22Rv1 (cell line): ENCODE results near the gene NCK2.

ENCODE experiments used
- ZFX ChIP-seq: fragments of 450-650 bp; IDR thresholded peaks from 2 replicates; pipeline ENCODE4 v1.6.1; 2017; ENCODE audit warnings: antibody characterized with exemption, borderline replicate concordance
- TF ChIP-seq, protein P1 (sequence below): fragments of 450-650 bp; IDR thresholded peaks from 2 replicates; pipeline ENCODE4 v1.5.1; 2017; ENCODE audit warnings: mild to moderate bottlenecking

DNA sequence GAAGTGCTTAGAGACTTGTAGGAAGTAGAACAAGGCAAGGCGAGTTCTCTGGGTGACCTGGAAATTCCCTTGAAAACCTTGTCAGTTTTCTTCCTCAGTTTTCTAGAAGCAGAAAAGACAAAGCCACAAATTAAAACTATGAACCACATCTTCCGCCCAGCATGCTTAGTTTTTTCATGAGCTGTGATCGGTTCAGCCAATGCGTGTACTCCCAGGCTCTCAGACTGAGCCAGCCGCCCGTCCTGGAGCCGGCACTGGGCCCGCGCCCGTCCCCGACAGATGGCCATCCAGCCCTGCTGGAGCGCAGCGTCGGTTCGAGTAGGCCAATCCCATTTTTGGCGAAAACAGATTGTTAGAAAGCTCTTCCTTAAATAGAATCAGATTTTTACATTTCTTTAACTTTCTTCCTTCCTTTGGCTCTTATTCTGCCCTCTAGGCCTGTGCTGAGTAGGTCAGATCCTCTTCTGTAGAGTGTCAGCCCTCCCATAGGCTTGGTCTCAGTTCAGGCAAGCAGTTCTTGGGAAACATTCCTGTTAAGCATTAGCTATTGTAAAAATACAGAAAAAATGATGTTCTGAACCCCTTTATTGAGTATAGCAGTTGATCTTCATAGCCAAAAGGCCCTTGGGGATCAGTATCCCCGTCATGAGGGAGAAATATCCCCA lies 112.5 kb downstream of the NCK2 start:
- TF ChIP-seq, protein P1, sequence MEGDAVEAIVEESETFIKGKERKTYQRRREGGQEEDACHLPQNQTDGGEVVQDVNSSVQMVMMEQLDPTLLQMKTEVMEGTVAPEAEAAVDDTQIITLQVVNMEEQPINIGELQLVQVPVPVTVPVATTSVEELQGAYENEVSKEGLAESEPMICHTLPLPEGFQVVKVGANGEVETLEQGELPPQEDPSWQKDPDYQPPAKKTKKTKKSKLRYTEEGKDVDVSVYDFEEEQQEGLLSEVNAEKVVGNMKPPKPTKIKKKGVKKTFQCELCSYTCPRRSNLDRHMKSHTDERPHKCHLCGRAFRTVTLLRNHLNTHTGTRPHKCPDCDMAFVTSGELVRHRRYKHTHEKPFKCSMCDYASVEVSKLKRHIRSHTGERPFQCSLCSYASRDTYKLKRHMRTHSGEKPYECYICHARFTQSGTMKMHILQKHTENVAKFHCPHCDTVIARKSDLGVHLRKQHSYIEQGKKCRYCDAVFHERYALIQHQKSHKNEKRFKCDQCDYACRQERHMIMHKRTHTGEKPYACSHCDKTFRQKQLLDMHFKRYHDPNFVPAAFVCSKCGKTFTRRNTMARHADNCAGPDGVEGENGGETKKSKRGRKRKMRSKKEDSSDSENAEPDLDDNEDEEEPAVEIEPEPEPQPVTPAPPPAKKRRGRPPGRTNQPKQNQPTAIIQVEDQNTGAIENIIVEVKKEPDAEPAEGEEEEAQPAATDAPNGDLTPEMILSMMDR = no peak
- no peak for TF ChIP-seq ZFX
